MCF 10A (cell line): ENCODE data around the gene CALB2. TPM values are rescaled to one million over a fixed set of nuclear protein-coding genes. Genes with fewer than 3 reads are reported as not detected.

Experiments used
- BruUV-seq: library from RNA; stranded (reverse); fragments of 400-500 nt; replicated peaks from 2 replicates; lab custom pipeline; 2021; lab: Mats Ljungman, UMichigan
- CTCF ChIA-PET: fragments of 300-600 bp; sonication (Branson Sonifier 250); formaldehyde crosslinking; extraction: SDS; loops from one replicate; lab custom pipeline; 2021; ENCODE audit warnings: antibody characterized with exemption, inconsistent platforms; lab: Yijun Ruan, JAX
- POLR2A ChIA-PET: fragments of 300-600, 350-650 bp; sonication (Branson Sonifier 250); formaldehyde crosslinking; extraction: SDS; loops from one replicate; lab custom pipeline; 2020; ENCODE audit warnings: antibody characterized with exemption, inconsistent platforms; lab: Yijun Ruan, JAX
- DNase-seq: peaks from one replicate; pipeline ENCODE4 v3.0.0-alpha.2; 2018; ENCODE audit not compliant: unreplicated experiment
- H3K27ac Mint-ChIP-seq: one replicate; pipeline ENCODE4 v1.8.0; 2022; ENCODE audit warnings: mild to moderate bottlenecking, low read depth, mixed read lengths; ENCODE audit not compliant: unreplicated experiment
- H3K27me3 Mint-ChIP-seq: one replicate; pipeline ENCODE4 v1.8.0; 2022; ENCODE audit warnings: mixed read lengths; ENCODE audit not compliant: insufficient read depth, unreplicated experiment
- H3K36me3 Mint-ChIP-seq: one replicate; pipeline ENCODE4 v1.8.0; 2022; ENCODE audit warnings: mild to moderate bottlenecking, moderate library complexity, mixed read lengths; ENCODE audit not compliant: insufficient read depth, unreplicated experiment
- H3K4me1 Mint-ChIP-seq: one replicate; pipeline ENCODE4 v1.8.0; 2022; ENCODE audit warnings: mixed read lengths; ENCODE audit not compliant: insufficient read depth, unreplicated experiment
- H3K4me3 Mint-ChIP-seq: one replicate; pipeline ENCODE4 v1.8.0; 2022; ENCODE audit warnings: mild to moderate bottlenecking, moderate library complexity, mixed read lengths; ENCODE audit not compliant: unreplicated experiment
- H3K9me3 Mint-ChIP-seq: one replicate; pipeline ENCODE4 v1.8.0; 2022; ENCODE audit warnings: mixed read lengths; ENCODE audit not compliant: unreplicated experiment
- intact Hi-C: fragments of 100-400 bp; cut with micrococcal nuclease; formaldehyde crosslinking; loops from 2 replicates; pipeline ENCODE4 v1.14.1; 2022
- total RNA-seq: library from RNA; stranded (reverse); gene quantifications from 2 replicates; pipeline ENCODE4 v1.2.3, GENCODE V29; 2022
- TF ChIP-seq, protein P1 (sequence below): fragments of 200-600 bp; IDR thresholded peaks from one replicate; pipeline ENCODE4 v1.8.0; 2022; ENCODE audit warnings: antibody characterized with exemption, mild to moderate bottlenecking; ENCODE audit not compliant: unreplicated experiment

Gene CALB2
- total RNA-seq, 1 experiment from 2014 or later: 0.23 TPM

- ChIA-PET CTCF (interaction anchor here (1.2 to 11.5 kb wide), 3 partner anchors 48 to 132 kb away, joined by 4 to 212 read pairs (median 5); no protein-coding TSS in a partner anchor), POLR2A (no interaction called here)
- no peaks in the 10 kb centered on the region for H3K9me3 Mint-ChIP-seq
- no peak for DNase-seq
- no peaks in the 10 kb centered on the region for H3K36me3 Mint-ChIP-seq
- no TSS peak for BruUV-seq
- peaks cover 43% of the 10 kb centered on the region for H3K27me3 Mint-ChIP-seq
- no peaks in the 10 kb centered on the region for H3K4me1 Mint-ChIP-seq
- intact Hi-C loops: no loop called here
- no peak overlapping the region for H3K4me3 Mint-ChIP-seq
- H3K27ac Mint-ChIP-seq: no peak overlapping the region
- TF ChIP-seq, protein P1, sequence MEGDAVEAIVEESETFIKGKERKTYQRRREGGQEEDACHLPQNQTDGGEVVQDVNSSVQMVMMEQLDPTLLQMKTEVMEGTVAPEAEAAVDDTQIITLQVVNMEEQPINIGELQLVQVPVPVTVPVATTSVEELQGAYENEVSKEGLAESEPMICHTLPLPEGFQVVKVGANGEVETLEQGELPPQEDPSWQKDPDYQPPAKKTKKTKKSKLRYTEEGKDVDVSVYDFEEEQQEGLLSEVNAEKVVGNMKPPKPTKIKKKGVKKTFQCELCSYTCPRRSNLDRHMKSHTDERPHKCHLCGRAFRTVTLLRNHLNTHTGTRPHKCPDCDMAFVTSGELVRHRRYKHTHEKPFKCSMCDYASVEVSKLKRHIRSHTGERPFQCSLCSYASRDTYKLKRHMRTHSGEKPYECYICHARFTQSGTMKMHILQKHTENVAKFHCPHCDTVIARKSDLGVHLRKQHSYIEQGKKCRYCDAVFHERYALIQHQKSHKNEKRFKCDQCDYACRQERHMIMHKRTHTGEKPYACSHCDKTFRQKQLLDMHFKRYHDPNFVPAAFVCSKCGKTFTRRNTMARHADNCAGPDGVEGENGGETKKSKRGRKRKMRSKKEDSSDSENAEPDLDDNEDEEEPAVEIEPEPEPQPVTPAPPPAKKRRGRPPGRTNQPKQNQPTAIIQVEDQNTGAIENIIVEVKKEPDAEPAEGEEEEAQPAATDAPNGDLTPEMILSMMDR: no peak
These were observed 48.2 kb downstream of the CALB2 start for GRCh38 chr16:71406724-71407123.

- TF ChIP-seq, protein P1: no peak
- intact Hi-C loops: no loop called here
- Mint-ChIP-seq H3K9me3 (no peaks in the 10 kb centered on the region), H3K27ac (no peak overlapping the region), H3K27me3 (peaks cover 44% of the 10 kb centered on the region), H3K36me3 (no peaks in the 10 kb centered on the region), H3K4me1 (no peaks in the 10 kb centered on the region), H3K4me3 (no peak overlapping the region)
- no peak for DNase-seq
- no TSS peak for BruUV-seq
- ChIA-PET POLR2A (no interaction called here), CTCF (interaction anchor here (0.6 to 11.5 kb wide), 5 partner anchors 10 to 1039 kb away, joined by 3 to 212 read pairs (median 3); no protein-coding TSS in a partner anchor)
These were observed 49.2 kb downstream of the CALB2 start for GRCh38 chr16:71407731-71408130.

DNA sequence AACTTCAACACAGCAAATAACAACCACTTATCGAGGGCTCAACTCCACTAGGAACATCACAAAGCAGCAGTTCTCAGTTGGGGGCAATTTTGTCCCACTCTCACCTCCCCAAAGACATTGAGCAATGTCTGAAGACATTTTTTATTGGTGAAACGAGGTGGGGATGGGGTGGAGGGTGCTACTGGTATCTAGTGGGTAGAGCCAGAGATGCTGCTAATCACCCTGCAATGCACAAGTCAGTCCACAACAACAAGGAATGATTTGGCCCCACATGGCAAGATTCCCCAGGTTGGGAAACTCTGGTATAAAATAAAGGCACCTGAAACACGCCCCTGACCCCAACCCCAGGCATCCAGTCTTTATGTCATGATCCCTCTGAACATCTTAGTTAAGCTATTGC, 50.0 kb downstream of the CALB2 start:
- Mint-ChIP-seq H3K27me3 (peaks cover 44% of the 10 kb centered on the region), H3K9me3 (no peaks in the 10 kb centered on the region), H3K36me3 (no peaks in the 10 kb centered on the region), H3K27ac (no peak overlapping the region), H3K4me1 (no peaks in the 10 kb centered on the region), H3K4me3 (no peak overlapping the region)
- intact Hi-C loops: no loop called here
- ChIA-PET POLR2A (no interaction called here), CTCF (interaction anchor here (1.0 to 11.5 kb wide), 3 partner anchors 82 to 129 kb away, joined by 4 to 212 read pairs (median 83); no protein-coding TSS in a partner anchor)
- TF ChIP-seq, protein P1: no peak
- DNase-seq: no peak
- no TSS peak for BruUV-seq

- Mint-ChIP-seq H3K27me3 (peaks cover 44% of the 10 kb centered on the region), H3K9me3 (no peaks in the 10 kb centered on the region), H3K4me1 (no peaks in the 10 kb centered on the region), H3K36me3 (no peaks in the 10 kb centered on the region), H3K4me3 (no peak overlapping the region), H3K27ac (no peak overlapping the region)
- TF ChIP-seq, protein P1: no peak
- CTCF ChIA-PET: interaction anchor here (1.0 to 11.5 kb wide), 4 partner anchors 81 to 129 kb away, joined by 4 to 212 read pairs (median 54); no protein-coding TSS in a partner anchor
- intact Hi-C loops: no loop called here
- no TSS peak for BruUV-seq
- DNase-seq: no peak
- POLR2A ChIA-PET: no interaction called here
These were observed 50.7 kb downstream of the CALB2 start for GRCh38 chr16:71409011-71409775.
